Fibroblast of lung (primary cell): ENCODE data around the gene G6PC1. TPM values are rescaled to one million over a fixed set of nuclear protein-coding genes. Genes with fewer than 3 reads are reported as not detected.

Source experiments
- DNase-seq, 2 donors: peaks; one replicate each; pipeline versions ENCODE4 v3.0.0 to v3.0.0-alpha.2; 2010; ENCODE audit warnings: low read depth in 2 of 2
- H2AFZ ChIP-seq: 2 replicates; pipeline ENCODE4 v1.5.1; 2012; ENCODE audit warnings: low read length, control low read depth, inconsistent platforms
- H3K27ac ChIP-seq: 2 replicates; pipeline ENCODE4 v1.5.1; 2011; ENCODE audit warnings: low read length, control low read depth; ENCODE audit not compliant: insufficient read depth
- H3K27me3 ChIP-seq: 2 replicates; pipeline ENCODE4 v1.5.1; 2011; ENCODE audit warnings: mild to moderate bottlenecking, low read length; ENCODE audit not compliant: control insufficient read depth, insufficient read depth
- H3K36me3 ChIP-seq: 2 replicates; pipeline ENCODE4 v1.5.1; 2011; ENCODE audit warnings: low read length; ENCODE audit not compliant: control insufficient read depth, insufficient read depth
- H3K4me1 ChIP-seq: 2 replicates; pipeline ENCODE4 v1.5.1; 2011; ENCODE audit warnings: low read length; ENCODE audit not compliant: control insufficient read depth, insufficient read depth; ENCODE audit errors: extremely low read depth
- H3K4me2 ChIP-seq: 2 replicates; pipeline ENCODE4 v1.5.1; 2011; ENCODE audit warnings: low read length, control low read depth; ENCODE audit not compliant: insufficient read depth; ENCODE audit errors: extremely low read depth
- H3K4me3 ChIP-seq, 4 experiments: fragments of 200-600 bp in 1 of 4; sonication (generic) in 1 of 4; replicated peaks in 1 of 4; 2 replicates each; pipeline ENCODE4 v1.5.1; 2011 to 2016; ENCODE audit warnings: low read length in 4 of 4, low read depth in 3 of 4, mild to moderate bottlenecking in 3 of 4, control low read depth in 2 of 4, inconsistent platforms in 1 of 4, mixed read lengths in 1 of 4; ENCODE audit not compliant: insufficient read depth in 1 of 4; ENCODE audit errors: control extremely low read depth in 1 of 4
- H3K79me2 ChIP-seq: 2 replicates; pipeline ENCODE4 v1.5.1; 2012; ENCODE audit warnings: mild to moderate bottlenecking, low read length, inconsistent platforms; ENCODE audit not compliant: control insufficient read depth, insufficient read depth
- H3K9ac ChIP-seq: 2 replicates; pipeline ENCODE4 v1.5.1; 2011; ENCODE audit warnings: mild to moderate bottlenecking, low read length, control low read depth; ENCODE audit not compliant: insufficient read depth
- H3K9me3 ChIP-seq: 2 replicates; pipeline ENCODE4 v1.5.1; 2012; ENCODE audit warnings: low read depth, low read length; ENCODE audit not compliant: control insufficient read depth, insufficient read depth
- H4K20me1 ChIP-seq: 2 replicates; pipeline ENCODE4 v1.5.1; 2011; ENCODE audit warnings: low read length; ENCODE audit not compliant: control insufficient read depth, insufficient read depth; ENCODE audit errors: extremely low read depth
- EZH2 ChIP-seq: IDR thresholded peaks from 2 replicates; pipeline ENCODE4 v1.5.1; 2012; ENCODE audit warnings: low read length, control low read depth, mild to moderate bottlenecking; ENCODE audit errors: missing control alignments
- polyA plus RNA-seq, 2 donors: library from polyadenylated mRNA; depleted of rRNA in 1 of 2; stranded (reverse) in 1 of 2; unstranded in 1 of 2; fragments of >200 nt; gene quantifications; 2 replicates each; pipeline ENCODE4 v1.2.1, GENCODE V29; 2011 to 2012; ENCODE audit warnings: missing spikeins in 1 of 2
- total RNA-seq: library from RNA; depleted of rRNA; stranded (reverse); fragments of >200 nt; gene quantifications from 2 replicates; pipeline ENCODE4 v1.2.1, GENCODE V29; 2014
- TF ChIP-seq, protein P1 (sequence below), 2 donors: IDR thresholded peaks in 1 of 2; conservative IDR thresholded peaks in 1 of 2; 1 replicate in 1 of 2; 2 replicates in 1 of 2; pipeline ENCODE4 v1.5.1; 2011 to 2012; ENCODE audit warnings: low read length in 2 of 2, control low read depth in 1 of 2, inconsistent platforms in 1 of 2, low read depth in 1 of 2, mild to moderate bottlenecking in 1 of 2

The G6PC1 gene
- total and polyA plus RNA-seq, 2 donors (not counting 1 experiment from before 2014, with no cell fraction given) = not detected

DNA sequence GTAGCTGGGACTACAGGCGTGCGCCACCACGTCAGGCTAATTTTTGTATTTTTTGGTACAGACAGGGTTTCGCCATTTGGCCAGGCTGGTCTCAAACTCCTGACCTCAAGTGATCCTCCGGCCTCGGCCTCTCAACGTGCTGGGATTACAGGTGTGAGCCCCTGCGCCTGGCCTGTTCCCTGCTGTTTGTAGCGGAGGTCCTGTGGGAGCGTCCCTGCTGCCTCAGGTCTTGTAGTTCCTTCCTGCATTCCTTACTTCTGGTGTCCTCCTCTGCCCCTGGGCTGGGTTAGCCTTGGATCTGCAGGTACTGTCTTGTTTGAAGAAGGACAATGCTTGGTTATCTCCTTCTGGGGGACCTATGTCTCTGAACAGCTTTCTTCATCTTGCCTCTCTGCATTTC, 23.6 kb upstream of the G6PC1 start:
- Histone ChIP-seq H3K4me3 (no peak overlapping the region), H3K4me2 (no peak overlapping the region), H3K36me3 (no peaks in the 10 kb centered on the region), H3K27ac (no peak overlapping the region), H4K20me1 (no peaks in the 10 kb centered on the region), H3K9ac (no peak overlapping the region), H3K9me3 (no peaks in the 10 kb centered on the region), H2AFZ (no peak overlapping the region), H3K27me3 (peaks cover 4% of the 10 kb centered on the region), H3K4me1 (no peaks in the 10 kb centered on the region), H3K79me2 (no peaks in the 10 kb centered on the region)
- no peak for DNase-seq
- TF ChIP-seq, protein P1, sequence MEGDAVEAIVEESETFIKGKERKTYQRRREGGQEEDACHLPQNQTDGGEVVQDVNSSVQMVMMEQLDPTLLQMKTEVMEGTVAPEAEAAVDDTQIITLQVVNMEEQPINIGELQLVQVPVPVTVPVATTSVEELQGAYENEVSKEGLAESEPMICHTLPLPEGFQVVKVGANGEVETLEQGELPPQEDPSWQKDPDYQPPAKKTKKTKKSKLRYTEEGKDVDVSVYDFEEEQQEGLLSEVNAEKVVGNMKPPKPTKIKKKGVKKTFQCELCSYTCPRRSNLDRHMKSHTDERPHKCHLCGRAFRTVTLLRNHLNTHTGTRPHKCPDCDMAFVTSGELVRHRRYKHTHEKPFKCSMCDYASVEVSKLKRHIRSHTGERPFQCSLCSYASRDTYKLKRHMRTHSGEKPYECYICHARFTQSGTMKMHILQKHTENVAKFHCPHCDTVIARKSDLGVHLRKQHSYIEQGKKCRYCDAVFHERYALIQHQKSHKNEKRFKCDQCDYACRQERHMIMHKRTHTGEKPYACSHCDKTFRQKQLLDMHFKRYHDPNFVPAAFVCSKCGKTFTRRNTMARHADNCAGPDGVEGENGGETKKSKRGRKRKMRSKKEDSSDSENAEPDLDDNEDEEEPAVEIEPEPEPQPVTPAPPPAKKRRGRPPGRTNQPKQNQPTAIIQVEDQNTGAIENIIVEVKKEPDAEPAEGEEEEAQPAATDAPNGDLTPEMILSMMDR (conservative IDR thresholded peaks at IDR 0.05 in 1 of 2, IDR thresholded peaks at IDR 0.05 in 1 of 2; ENCODE audit: low read depth in 1 of 2, low read length in 2 of 2) = no peak
- no peak for TF ChIP-seq EZH2

DNA sequence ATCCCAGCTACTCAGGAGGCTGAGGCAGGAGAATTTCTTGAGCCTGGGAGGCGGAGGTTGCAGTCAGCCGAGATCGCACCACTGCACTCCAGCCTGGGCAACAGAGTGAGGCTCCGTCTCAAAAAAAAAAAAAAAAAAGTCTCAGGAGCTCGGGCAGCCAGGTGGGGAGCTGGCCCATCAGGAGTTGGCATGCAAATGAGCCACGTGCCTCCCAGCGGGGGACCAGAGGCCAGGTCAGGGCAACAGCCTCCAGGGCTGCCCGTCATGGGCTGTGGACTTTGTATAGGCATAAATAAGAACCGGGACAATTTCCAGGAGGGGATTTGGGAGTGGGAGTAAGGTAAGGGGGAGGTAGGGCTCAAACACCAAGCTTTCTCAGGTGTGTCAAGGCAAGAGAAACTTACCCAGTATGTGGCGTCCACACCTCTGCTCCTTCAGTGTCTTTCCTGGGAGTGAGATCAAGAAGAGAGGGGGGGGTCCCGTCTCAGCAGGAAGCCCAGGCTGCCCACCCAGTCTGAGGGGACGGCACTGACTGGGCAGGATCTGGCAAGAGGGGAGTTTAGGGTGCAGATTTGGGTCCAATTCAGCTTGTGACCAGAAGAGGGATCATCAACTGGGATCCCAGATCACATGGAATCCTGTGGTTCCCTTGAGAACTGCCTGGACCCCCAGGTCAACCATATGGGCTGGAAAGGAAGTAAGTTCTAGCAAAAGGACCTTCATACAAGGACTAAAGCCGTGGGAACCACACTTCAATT, 22.3 kb upstream of the G6PC1 start:
- no peak overlapping the region for H2AFZ ChIP-seq
- no peak overlapping the region for H3K27ac ChIP-seq
- no peaks in the 10 kb centered on the region for H4K20me1 ChIP-seq
- no peaks in the 10 kb centered on the region for H3K9me3 ChIP-seq
- TF ChIP-seq EZH2 = no peak
- TF ChIP-seq, protein P1 (conservative IDR thresholded peaks at IDR 0.05 in 1 of 2, IDR thresholded peaks at IDR 0.05 in 1 of 2; ENCODE audit: low read depth in 1 of 2, low read length in 2 of 2) = no peak
- peaks cover 4% of the 10 kb centered on the region for H3K27me3 ChIP-seq
- no peak for DNase-seq
- H3K36me3 ChIP-seq = no peaks in the 10 kb centered on the region
- H3K4me3 ChIP-seq = no peak overlapping the region
- no peaks in the 10 kb centered on the region for H3K79me2 ChIP-seq
- H3K4me2 ChIP-seq = no peak overlapping the region
- H3K4me1 ChIP-seq = no peaks in the 10 kb centered on the region
- H3K9ac ChIP-seq = no peak overlapping the region

DNA sequence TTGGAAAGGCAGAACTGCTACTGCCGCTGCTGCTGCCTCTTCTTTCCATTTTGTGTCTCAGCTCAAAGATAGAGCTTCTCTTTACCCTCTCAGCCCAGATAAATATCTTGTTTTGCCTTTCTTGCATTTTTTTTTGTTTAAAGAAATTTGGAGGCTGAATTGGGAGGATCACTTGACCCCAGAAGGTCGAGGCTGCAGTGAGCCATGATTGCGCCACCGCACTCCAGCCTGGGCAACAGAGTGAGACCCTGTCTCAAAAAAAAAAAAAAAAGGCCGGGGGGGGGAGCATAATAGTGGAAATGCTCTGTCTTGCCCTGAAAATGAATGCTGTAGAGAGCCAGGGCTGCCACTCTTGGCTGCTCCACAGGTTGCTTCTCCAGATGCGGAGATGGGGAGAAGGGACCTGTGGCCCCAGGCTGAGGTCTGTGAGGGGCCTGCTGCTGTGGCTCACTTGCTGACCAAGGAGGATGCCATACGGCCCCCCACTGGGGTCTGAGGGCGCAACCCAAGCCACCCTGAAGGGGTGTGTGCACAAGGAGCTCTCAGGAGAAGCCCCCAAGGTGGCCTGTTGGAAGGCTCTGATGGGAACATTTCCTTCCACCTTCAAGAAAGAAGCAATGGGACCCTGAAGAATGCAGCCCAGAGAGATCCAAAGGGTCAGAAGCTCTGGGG, 21.5 kb upstream of the G6PC1 start:
- no peaks in the 10 kb centered on the region for H3K36me3 ChIP-seq
- no peaks in the 10 kb centered on the region for H3K4me1 ChIP-seq
- no peak overlapping the region for H3K4me2 ChIP-seq
- no peak overlapping the region for H3K9ac ChIP-seq
- no peaks in the 10 kb centered on the region for H3K79me2 ChIP-seq
- H2AFZ ChIP-seq = no peak overlapping the region
- no peak for DNase-seq
- H3K9me3 ChIP-seq = no peaks in the 10 kb centered on the region
- peaks cover 4% of the 10 kb centered on the region for H3K27me3 ChIP-seq
- H4K20me1 ChIP-seq = no peaks in the 10 kb centered on the region
- no peak for TF ChIP-seq EZH2
- TF ChIP-seq, protein P1 (conservative IDR thresholded peaks at IDR 0.05 in 1 of 2, IDR thresholded peaks at IDR 0.05 in 1 of 2; ENCODE audit: low read depth in 1 of 2, low read length in 2 of 2) = no peak
- no peak overlapping the region for H3K27ac ChIP-seq
- H3K4me3 ChIP-seq = no peak overlapping the region
